Prostate gland (tissue), 2 donors: ENCODE measurements around the gene CBL.
A peak's percentile ranks its signal among the peaks of the same experiment; 100 is the strongest.

ENCODE experiments used
- CTCF ChIP-seq, 4 experiments: fragments of 200-600 bp in 2 of 4; fragments of 450-650 bp in 2 of 4; sonication (generic) in 2 of 4; IDR thresholded peaks; 1 replicate in 3 of 4; 2 replicates in 1 of 4; pipeline ENCODE4 v1.5.1; 2016 to 2019; ENCODE audit warnings: antibody characterized with exemption in 4 of 4, mild to moderate bottlenecking in 2 of 4, moderate library complexity in 2 of 4
- POLR2AphosphoS5 ChIP-seq: sonication (generic); formaldehyde crosslinking; IDR thresholded peaks from one replicate; pipeline ENCODE4 v1.6.1; 2017; ENCODE audit warnings: antibody characterized with exemption

GRCh38 chr11:119356349-119357031 lies 150.4 kb downstream of the CBL start:
- TF ChIP-seq CTCF (IDR thresholded peaks at IDR 0.05), result peak; percentile 62 to 82 (median 79)
- TF ChIP-seq POLR2AphosphoS5, result no peak
